GM10847 (cell line): ENCODE results near the gene HOXA2.

Experiments used
- POLR2A ChIP-seq: IDR thresholded peaks from 2 replicates; pipeline ENCODE4 v1.6.1; 2011; ENCODE audit not compliant: insufficient read length; ENCODE audit errors: extremely low read depth

HOXA2 gene

DNA sequence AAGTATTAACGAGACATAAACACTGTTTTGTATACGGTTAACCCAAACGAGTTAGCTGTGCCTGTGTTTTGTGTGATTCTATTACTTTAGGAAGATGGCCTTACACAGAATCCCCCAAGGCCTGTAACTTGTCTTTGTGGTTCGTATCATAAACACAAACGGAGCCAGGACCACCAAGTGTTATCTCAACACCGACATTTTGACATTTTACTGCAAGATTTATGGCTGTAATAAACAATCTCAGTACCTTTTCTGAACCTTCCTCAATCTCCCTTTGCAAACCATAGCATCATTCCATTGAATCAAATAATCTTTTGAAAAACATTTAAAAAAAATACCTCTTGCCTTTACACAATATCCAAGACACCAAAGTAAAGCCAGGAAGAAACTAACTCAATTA is 30.5 kb upstream of the HOXA2 start:
- no peak for TF ChIP-seq POLR2A

DNA sequence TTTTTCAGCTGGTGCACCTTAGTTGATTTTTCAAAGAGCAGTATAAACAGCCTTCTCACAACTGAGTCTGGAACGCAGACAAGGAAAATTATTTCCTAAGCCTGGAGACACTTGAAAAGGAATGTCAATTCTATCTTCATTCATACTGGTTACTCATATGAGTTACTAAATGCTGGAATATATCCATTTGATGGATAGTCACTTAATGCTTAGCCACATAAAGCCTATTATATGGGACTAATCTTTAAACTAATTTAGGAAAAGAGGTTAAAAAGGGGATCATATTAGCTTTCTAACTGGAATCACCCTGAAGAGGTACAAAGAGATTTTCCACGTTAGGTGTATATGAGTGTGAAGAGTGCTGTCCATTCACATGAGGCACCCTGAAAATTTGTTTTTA is 29.7 kb upstream of the HOXA2 start:
- no peak for TF ChIP-seq POLR2A

DNA sequence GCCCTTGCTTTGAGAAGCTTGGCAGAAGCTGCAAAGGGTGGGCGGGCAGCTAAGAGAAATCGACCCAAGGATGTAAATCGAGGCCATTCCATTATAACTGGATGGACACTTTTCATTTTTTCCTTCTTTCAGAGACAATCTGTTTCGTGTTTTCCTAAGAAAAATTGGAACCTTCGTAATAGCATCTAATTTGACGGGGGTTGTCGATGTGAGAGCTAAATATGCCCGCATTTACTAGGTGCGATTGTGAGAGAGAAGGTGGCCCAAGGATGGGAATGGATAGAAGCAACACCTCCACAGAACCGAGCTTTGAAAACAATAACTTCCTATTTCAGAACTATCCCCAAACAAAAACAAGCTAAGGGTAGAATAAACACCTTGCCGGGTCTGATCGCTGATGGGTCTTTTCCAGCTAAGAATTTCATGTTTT is 28.9 kb upstream of the HOXA2 start:
- TF ChIP-seq POLR2A = no peak

DNA sequence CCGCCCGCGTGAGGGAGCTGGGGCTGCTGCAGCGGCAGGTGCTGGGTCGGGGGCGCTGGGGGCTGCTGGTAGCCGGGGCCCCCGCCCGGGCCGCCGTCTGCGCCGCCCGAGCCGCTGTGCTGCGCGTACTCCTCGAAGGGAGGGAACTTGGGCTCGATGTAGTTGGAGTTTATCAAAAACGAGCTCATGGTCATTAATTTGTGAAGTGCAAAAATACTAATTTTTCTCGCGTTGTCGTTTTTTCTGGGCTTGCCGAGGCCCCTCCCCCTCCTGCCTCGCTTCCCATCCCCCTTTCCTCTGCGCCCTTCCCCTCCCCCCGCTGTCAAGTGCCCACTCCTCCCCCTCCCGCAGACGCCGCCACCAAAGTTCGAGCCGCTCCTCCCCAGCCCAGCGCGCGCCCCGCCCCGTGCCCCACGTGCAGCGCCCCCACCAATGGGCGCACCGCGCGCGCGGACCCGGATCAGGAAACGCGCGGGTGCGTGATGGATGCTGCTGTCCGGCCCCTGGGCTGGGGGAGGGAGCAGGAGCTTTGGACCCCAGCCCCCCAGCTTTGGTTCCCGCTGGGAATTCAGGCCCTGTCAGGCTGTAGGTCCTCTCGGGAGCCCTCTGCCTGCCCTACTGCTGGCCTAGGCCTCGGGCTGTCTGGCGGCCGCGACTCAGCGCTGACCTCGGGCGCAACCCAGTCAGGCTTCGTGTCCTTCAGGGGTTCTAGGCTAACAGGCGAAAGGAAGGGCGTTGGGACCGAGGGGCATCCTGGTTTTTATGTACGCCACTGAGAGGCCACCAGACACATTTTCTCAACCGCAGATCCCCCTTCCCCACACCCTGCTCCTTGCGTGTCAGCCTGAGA is 28.3 kb upstream of the HOXA2 start, which contains the start of gene HOXA4:
TSS of gene HOXA4 (minus strand) at position 218 of the 850 bp plus-strand sequence. CDS start at position 194, 24 bp downstream.
- TF ChIP-seq POLR2A = no peak

DNA sequence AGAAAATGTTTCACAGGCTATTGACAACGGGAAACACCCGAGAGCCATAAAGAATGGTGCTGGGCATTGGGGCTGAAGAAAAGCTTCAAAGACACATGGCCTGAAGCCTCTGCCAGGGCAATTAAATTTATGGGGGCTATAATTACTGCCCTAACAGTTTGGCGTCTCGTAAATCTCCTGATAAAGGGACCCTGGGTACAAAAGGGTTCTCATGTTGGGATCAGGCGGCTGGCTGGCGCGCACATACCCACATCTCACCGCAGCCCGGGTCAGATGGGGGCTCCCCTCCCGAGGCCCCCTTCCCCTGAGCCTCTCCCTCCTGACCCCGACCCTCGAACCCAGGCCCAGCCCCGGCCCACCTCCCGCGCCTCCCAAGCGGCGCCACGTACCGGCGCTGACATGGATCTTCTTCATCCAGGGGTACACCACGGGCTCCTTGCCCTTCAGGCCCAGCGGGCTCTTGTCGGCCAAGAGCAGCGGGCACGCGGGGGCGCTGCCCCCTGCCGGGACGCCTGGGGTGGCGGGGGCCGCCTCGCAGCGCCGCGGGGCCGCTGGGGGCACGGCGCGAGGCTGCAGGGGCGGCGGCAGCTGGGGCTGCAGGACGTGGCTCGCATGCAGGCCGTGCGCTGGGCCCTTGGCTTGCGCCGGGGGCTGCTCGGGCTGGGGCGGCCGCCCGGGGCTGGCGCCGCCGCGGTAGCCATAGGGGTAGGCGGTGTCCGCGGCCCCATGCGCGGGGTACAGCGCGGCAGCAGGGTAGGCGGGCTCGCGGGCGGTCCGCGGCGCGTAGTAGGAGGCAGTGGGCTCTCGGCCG is 27.5 kb upstream of the HOXA2 start:
- TF ChIP-seq POLR2A = no peak

DNA sequence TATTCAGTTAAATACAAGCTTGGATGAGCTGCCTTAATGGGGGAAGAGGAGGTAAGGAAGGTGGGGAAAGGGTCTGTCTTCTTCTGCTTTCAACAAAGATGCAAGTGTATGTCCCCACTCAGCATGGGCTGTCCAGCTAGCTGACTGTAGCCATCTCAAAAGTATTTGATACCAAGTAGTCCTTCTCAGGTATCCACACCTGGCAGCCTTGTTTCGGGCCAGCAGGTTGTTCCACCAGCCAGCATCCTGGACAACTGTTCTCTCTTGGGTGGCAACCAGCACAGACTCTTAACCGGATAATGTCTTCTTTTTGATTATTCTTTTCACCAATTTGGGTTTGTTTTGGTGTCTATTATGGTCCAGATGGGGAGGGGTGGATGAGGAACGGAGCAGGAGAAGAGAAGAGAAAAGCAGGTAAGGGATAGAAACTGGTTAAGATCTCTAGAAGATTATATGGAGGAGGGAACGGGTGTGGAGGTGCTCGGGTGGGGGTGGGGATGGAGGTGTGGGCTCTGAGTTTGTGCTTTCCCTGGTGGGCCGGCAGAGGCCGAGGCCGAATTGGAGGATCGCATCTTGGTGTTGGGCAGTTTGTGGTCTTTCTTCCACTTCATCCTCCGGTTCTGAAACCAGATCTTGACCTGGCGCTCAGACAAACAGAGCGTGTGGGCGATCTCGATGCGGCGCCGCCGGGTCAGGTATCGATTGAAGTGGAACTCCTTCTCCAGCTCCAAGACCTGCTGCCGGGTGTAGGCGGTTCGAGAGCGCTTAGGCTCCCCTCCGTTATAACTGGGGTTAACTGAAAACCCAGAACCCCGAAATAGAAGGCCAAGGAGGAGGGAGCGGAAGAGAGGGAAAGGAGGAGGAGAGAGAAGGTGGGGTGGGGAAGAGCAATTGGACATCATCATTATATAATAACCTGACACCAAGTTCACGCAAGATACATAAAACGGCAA is 26.6 kb upstream of the HOXA2 start:
- no peak for TF ChIP-seq POLR2A

DNA sequence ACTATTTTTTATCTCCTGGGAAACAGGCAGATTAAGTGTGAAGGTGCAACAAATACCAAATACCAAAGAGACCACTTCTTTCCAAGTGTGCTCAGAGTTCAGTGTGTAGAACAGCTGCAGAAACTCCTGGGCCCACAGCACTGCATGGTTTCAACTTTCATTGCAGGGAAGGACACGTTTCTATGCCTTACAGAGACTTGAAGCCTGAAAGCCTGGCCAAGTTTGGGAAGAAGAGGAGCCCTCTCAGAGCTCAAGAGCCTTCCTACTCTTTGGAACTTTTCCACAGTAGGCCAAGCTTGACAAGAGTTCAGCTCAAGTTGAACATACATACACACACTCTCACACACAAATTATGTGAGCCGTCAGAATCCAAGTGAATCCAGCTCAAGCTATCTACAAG is 25.6 kb upstream of the HOXA2 start:
- no peak for TF ChIP-seq POLR2A

DNA sequence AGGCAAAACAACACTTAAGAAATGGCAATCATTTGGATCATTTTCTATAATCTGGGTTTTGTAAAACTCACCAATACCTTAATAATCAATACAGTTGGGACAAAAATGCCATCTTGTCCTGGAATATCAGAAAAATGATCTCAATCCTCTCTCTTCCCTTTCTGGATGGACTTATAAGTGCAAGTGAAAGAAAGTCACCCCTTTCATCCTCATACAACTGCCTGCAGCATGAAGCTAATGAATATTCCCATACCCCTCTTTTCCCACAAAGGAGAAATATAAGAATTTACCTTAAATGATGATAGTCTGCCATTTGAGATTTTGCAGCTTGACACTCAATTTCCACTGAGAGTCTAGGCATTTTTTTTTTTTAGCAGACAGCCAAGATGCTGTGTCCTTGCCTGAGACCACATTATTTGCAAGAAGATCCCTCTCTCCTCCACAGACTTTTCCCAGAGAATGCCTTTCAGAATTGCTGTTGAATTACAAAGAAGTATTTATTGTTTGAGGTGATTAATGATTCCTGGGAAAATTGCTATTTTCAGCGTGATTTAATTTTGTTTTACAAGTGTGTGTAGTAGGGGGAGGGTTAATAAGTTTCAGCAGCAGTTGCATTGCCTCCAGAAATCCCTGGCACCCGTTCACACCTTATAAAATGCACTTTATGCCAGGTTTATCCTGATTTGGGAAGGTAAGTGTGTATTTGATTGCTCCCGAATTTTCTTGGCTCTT is 24.3 kb upstream of the HOXA2 start:
- TF ChIP-seq POLR2A = no peak

DNA sequence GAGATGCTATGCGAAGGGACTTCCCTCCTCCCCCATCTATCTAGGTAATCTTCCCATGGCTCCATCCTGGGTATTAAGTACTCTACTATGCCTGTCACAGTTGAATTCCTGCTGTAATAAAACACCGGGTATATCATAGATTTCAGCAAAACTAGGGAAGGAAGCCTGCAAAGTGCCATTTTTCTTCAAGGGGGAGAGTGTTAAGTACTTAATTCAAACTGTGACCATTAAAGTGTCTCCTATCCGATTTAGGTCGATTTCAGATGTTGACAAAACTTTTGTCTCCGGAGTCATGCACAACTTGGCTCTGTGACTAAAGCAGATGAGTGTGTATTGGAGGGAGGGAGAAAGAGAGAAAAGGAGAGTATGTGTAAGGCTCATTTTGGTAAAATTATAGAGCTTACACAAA is 23.5 kb upstream of the HOXA2 start:
- TF ChIP-seq POLR2A = no peak

DNA sequence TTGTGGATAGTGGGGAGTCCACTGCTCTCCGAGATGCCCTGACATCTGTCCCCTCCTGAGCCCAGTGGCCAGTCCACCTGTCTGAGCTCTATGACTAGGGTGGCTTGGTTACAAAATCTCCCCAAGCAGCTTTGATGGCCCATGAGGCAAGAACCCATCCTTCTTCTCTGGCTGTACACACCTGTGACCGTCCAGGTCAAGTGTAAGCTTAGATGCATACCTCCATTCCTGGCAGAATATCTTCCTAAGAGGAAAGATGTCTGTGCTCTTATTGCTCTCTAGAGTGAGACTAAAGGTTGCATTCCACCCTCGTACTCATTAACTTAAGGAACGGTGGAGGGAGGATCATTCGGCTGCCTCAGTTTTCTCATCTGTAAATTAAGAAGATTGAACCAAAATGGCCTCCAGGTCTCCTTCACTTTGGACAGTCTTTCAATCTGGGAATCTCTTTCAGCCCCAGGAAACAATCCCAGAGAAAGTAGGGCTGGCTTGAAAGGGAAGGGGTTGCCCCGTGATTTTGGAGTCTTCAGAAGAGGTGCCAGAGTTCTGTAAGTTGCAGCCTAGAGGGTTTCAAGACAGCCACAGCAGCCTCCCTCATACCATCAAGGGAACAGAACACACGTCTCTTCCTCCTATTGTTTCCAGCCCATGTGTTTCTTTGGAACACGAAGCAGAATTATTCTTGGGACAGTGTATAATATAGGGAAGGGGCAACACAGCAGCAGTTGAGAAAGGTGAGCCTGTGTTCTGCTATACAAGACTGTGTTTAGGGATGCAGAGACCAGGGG is 22.6 kb upstream of the HOXA2 start:
- no peak for TF ChIP-seq POLR2A

DNA sequence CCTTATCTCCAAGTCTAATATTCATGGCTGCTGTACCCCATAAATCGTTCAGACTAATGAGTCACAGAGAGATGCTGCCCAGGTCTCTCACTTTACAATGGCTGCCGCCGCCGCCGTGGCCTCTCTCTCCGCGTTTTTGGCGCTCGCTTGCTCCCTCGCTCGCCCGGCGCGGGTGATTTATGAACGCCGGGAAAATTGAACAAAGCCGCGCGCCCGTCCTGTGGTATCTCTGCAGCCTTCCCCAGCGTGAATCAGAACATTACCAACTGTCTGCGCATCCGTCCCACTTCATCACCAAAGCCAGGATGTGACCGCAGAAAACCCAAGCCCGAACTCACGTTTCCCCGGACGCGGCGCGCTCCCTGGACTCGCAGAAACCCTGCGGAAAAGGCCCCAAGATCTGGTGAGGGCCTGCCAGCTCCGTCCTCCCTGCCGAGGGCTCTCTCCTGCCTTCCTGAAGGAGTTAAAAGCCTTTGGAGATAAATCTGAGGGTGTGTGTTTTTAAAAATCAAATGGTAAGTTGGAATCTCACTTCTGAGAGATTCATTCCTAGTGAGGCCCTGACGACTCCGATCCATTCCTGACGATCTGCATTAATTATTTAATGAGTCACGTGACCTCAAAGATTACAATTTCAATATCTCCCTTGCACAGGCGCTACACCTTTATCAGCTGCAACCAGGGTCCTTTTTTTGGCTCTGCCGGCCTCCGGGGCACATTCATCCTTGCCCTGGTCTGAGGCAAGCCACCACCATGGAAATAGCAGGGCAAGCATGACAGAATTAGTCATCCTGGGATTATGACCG is 21.8 kb upstream of the HOXA2 start:
- TF ChIP-seq POLR2A = no peak

DNA sequence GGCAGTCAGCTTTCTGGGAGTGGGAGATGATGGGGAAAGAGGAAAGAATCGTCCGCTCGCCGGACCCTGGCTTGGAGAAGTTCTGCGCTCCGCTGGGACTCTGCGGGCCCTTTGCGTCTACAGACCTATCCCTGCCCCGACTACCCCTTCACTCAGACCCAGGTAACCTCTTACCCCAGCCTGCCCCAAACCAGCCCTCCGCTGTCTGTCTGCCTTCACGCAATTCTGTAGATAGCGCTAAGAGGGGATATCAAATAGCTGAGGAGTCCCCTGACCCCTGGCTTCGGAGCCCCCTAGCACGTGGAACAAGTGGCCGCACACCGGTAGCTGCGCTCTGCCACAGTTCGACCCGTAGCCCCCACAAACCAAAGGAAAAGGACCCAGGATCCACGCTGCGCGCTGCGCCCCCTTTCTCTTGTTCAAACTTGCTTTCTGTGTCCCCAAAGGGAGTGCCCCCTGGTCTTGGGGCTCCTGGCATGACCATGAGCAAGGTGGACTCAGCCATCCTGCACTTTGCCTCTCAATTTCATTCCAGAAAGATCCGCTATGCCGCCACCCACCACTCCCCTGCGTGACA is 21.1 kb upstream of the HOXA2 start:
- TF ChIP-seq POLR2A = no peak

DNA sequence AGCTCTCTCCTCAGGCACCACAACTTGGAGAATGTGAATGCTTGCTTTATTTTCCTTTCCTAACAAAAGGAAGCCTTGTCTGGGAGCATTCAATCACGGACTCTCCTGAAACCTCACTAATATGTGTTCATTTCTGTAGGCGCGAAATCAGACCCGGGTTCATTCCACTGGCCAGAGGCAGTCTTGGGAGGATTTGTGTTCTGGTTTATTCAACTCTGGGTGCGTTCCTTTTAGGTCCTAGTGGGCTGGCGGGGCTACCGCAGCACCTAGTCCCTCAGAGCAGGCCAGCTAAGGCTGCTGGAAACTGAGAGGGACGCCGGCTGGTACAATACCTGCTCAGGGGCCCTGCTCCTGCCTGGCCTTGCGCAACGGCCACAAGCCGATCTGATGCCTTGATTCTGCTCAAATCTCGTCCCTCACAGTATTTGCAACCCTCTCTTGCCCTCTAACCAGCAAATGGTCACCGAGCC is 20.6 kb upstream of the HOXA2 start:
- TF ChIP-seq POLR2A = no peak
